Sciatic nerve (tissue), 2 donors: ENCODE data around the gene PTPRN2. TPM values are rescaled to one million over a fixed set of nuclear protein-coding genes. Genes with fewer than 3 reads are reported as not detected.
A peak's percentile ranks its signal among the peaks of the same experiment; 100 is the strongest.
"Not testable (repeated sequence)": the region's sequence is repeated elsewhere in the genome, so short reads cannot be mapped to it uniquely, and the experiment has no call there.

Source experiments
- ATAC-seq: fragments of 200-7000 bp; cut with Tn5 transposase; one replicate; pipeline ENCODE4 v1.9.1; 2020; ENCODE audit warnings: mild to moderate bottlenecking, moderate library complexity
- DNase-seq: peaks from one replicate; pipeline ENCODE4 v3.0.0-alpha.2; 2020; ENCODE audit warnings: low spot score
- intact Hi-C: fragments of 100-400 bp; cut with DNase I; formaldehyde crosslinking; loops from one replicate; pipeline ENCODE4 v1.14.2; 2022
- total RNA-seq: library from RNA; stranded (reverse); fragmentation: NEBNext Ultra II Directional; extraction: Animal tissue kit (Norgen Biotek cat#: 25700); gene quantifications from one replicate; pipeline ENCODE4 v1.2.1, GENCODE V29; 2021
- donor health status: DM: no; HTN: no; CAD: no.
- donor health status: DM: no; HTN: no; CAD: no.

The PTPRN2 gene
- total RNA-seq, 1 donor from 2014 or later, result 12.7 TPM

DNA sequence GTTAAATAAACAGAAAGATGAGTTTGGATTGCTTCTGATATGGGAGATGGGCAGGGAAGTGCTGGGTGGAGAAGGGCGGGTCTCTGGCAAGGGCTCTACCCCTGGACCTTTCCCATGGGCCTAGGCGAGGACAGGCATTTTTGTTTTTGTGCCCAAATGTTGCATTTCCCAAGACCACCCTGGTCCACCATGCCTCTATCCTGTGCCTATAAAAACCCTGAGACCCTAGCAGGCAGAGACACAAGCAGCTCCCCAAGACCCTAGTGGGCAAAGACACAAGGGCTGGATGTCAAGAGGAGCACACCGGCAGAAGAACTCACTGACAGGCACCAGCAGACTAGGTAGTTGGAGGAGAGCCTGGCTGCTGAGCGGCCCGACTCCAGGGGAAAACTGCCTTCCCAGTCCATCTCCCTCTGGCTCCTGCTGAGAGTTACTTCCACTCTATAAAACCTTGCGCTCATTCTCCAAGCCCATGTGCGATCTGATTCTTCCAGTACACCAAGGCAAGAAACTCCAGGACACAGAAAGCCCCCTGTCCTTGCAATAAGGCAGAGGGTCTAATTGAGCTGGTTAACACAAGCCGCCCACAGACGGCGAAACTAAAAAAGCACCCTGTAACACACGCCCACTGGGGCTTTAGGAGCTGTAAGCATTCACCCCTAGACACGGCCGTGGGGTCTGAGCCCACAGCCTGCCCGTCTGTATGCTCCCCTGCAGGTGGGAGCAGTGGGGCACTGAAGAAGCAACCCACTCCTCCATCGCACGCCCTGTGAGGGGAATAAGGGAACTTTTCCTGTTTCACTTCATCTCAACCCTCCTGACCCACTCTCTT is 291.4 kb downstream of the PTPRN2 start:
- ATAC-seq (no peak), DNase-seq (no peak)
- intact Hi-C loops, result no loop called here

DNA sequence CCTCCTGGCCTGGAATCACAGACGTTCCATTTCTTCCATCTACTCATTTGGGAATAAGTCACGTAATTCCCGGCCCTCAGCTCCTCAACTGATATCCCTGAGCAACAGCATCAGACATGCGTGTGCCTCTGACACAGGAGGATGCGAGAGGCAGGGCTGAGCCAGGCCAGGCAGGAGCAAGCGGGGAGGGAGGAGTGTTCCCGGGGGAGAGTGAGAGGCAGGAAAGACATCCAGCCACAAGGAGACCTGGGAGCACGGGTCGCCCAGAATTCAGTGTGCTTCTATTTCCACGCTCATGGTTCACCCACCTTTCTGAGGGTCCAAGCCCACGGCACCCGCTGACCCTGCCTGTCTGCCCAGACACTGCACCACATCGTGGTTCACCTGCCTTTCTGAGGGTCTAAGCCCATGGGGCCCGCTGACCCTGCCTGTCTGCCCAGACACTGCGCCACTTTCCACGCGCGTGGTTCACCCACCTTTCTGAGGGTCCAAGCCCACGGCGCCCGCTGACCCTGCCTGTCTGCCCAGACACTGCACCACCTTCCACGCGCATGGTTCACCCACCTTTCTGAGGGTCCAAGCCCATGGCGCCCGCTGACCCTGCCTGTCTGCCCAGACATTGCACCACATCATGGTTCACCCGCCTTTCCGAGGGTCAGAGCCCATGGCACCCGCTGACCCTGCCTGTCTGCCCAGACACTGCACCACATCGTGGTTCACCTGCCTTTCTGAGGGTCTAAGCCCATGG is 293.0 kb downstream of the PTPRN2 start:
- DNase-seq, intact Hi-C loops, ATAC-seq: not testable (repeated sequence)

DNA sequence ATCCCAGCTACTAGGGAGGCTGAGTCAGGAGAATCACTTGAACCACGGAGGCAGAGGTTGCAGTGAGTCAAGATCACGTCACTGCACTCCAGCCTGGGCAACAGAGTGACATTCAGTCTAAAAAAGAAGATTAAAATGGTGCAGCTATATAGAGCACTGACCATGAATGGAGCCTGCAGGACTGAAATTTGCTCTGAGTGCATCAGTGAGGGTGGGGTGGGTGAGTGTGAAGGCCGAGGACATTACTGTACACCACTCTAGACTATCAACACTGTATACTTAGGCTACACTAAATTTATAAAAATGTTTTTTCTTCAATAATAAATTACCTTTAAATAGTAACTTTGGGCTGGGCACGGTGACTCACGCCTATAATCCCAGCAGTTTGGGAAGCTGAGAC is 294.7 kb downstream of the PTPRN2 start:
- DNase-seq (no peak), ATAC-seq (no peak)
- intact Hi-C loops, result no loop called here

DNA sequence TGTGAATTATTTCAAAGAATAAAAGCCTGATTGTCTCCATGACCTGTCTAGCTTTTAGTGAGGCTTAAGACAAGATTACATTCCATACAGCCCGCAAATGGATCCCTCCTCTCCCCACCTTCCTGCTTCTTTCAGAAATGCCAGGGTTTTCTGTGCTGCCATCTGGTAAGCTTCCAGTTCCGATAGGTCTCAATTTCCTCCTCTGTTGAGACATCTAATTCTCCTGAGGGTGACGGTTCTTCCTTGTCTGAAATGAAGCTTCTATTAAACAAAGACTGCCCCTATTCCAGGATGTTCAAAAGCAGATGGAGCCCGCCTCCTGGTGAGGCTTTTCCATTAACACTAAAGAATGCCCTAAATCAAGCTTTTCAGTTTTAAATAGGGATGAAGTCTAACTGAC is 295.6 kb downstream of the PTPRN2 start:
- intact Hi-C loops, result no loop called here
- no peak for DNase-seq
- ATAC-seq, result no peak

DNA sequence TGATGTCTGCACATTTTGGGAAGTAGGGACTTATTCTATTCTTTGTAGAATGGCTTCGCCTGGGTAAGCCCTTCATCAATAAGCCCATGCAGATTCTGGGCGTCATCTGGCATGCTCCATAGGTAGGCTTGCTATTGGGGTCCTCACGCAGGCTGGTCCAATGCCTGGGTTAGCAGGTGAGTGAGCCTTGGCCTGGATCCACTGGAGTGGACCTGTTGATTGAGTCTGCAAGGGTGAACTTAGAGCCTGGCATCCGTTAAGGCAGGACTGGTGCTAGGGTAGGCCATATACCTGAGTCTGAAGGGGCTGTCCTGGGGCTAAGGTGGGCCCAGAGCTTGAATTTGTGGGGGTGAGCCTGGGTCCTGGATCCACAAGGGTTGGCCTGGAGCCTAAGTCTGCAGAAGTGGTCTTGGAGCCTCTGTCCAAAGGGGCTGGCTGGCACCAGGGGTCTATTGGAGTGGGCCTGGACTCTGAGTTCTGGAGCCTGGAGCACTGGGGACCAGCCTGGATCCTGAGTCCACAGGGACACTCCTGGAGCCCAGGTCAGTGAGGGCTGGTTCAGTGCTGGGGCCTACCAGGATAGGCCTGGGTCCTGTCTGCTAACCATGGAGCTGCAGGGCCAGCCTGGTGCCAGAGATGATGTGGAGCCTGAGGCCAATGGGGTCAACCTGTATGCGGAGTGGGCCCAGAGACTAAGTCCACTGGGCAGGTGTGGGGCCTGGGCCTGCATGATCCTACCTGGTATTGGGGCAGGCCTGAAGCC is 297.7 kb downstream of the PTPRN2 start:
- ATAC-seq, result no peak
- no peak for DNase-seq
- intact Hi-C loops, result no loop called here

DNA sequence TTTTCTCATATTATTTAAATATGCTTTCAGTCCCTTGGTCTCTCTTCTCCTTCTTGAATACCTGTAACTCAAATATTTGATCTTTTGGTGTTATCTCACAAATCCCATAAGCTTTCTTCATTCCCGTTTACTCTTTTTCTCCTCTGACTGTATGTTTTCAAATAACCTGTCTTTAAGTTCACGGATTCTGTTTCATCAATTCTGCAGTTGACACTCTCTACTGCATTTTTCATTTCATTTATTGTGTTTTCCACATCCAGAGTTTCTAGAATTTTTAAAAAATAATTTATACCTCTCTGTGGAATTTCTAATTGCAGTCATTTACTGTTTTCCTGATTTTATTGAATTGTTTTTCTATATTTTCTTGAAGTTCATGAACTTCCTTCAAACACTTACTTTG is 298.4 kb downstream of the PTPRN2 start:
- intact Hi-C loops, result no loop called here
- ATAC-seq, result no peak

DNA sequence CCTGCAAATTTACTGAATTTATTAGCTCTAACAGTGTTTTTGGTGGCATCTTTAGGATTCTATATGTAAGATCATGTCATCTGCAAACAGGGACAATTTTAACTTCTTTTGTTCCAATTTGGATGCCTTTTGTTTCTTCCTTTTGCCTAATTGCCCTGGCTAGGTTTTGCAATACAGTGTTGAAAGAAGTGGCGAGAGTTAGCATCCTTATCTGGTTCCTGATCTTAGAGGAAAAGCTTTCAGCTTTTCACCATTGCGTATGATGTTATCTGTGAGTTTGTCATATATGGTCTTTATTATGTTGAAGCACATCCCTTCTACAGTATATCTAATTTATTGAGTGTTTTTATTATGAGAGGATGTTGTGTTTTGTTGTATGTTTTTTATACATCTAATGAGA is 301.4 kb downstream of the PTPRN2 start:
- intact Hi-C loops, result no loop called here
- no peak for DNase-seq
- ATAC-seq, result no peak

More for the DNA sequence above, 298.4 kb downstream of the PTPRN2 start:
- DNase-seq, result no peak

DNA sequence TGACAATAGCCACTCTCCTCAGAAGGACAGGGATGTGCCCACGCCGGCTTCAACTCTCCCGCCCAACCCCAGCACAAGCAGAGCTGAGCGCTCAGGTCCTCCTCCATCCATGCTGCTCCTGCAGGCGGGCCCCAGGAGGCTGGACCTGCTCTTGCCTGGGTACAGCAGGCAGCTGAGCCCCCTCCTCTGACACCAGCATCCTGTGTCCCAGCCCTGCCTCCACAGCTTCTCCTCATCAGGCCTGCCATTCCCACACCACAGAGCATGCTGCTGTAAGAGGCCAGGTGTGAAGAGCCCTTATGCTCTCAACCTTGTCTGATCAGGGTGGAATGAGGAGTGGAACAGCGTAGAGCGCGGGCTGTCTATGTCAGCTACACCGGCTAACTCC is 302.2 kb downstream of the PTPRN2 start:
- DNase-seq (no peak), ATAC-seq (peak; percentile 51)
- intact Hi-C loops, result no loop called here

DNA sequence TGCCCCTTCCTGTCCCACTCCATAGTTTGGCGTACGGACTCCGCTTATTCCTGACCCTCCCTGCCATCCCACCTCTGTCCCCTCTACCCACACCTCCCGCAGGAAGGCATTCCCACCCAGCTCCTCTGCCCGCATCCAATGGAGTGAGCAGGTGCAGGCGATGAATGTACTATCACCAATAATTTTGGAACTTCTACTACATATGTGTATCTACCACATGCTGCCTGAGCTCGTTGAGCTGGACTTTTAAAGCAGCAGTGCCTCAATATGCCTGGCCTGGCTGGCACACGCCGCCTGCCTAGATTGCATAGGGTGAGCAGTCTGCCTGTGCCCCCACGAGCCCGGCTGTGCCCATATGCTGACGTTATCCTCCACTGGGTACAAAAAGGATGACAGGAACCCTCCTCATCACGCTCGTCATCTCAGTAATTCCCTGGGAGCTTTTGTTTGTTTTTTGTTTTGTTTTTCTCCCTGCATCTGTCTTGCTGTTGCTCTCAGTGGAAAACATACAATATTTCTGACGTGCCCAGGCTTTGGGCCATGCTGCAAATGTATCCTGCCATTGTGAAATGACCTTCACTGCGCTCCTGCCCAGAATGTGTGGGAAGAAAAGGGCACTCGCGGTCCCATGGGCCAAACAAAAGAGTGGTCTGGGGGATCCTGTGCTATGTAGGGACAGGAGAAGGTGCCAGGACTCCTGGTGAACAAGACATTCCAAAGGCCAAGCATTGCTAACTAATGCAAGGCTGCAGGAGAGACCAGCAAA is 302.8 kb downstream of the PTPRN2 start:
- ATAC-seq, result peak; percentile 72
- DNase-seq, result no peak
- intact Hi-C loops, result no loop called here

DNA sequence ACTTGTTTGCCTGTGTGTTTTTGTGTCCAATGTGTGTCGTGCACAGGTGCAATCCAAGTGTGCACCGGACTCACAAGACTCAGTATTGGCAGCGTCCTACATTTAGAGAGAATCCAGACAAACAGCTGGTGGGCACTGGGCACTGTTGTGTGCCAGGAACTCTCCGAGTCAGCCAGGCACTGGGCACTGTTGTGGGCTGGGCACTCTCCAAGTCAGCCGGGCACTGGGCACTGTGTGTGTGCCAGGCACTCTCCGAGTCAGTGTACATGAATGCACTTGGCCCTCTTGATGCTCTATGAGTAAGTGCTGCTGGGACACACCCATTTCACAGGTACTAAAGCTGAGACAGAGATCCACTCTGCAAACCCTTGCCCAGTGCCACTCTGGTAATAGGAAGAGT is 303.5 kb downstream of the PTPRN2 start:
- DNase-seq (no peak), ATAC-seq (peak; percentile 58)
- intact Hi-C loops, result no loop called here

DNA sequence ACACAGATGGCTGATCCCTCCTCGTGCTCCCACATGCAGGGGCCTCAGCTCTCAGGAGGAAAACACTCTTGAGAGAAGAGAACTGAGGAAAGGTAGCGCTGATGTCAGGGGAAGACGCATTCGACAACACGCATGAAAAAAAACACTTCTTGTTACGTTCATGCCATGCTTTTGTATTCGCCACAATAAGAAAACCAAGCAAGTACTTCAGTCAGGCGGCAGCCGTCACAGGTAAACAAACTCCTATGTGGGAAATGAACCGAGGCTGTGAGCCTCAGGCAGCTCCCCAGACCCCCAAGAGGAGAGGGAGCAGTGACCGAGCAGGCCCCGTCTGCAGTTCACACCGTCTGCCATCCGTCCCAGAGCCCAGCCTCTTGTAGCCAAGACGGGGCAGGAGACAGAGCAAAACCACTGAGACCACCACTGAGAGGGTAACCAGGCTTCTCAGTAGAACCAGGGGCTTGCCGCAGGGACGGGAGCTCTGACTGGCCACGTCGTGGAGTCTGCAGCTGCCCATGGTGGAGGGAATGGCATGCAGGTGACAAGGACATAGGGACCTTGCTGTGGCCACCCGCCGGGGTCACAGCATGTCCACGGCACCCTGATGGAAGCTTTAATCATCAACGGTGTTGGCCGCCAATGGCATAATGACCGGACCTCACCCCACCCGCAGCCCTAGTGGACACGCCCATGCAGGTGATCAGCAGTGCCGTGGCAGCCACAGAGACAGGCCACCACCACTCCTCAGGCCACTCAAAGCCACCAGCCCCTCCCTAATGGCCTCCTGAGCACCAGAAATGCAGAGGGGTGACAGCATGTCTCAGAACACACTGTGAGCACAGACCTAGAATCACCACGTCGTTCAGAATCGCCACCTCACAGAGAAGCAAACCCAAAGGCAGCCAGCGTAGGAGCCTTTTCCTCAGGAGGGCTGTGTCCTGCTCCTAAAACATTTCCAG is 304.3 kb downstream of the PTPRN2 start:
- intact Hi-C loops, result no loop called here
- DNase-seq (no peak), ATAC-seq (no peak)

DNA sequence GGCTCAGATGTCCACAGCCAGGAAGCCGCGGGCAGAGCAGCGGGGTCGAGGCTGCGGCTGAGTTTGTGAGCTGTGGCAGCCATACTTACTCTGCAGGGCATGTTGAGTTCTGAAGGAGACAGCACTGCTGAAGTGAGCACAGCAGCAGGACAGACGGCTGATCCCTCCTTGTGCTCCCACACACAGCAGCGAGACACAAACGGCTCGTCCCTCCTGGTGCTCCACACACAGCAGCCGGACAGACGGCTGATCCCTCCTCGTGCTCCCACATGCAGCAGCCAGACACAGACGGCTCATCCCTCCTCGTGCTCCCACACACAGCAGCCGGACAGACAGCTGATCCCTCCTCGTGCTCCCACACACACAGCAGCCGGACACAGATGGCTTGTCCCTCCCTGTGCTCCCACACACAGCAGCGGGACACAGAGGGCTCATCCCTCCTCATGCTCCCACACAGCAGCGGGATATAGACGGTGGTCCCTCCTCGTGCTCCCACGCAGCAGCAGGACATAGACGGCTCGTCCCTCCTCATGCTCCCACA is 305.1 kb downstream of the PTPRN2 start:
- ATAC-seq (peak; percentile 20), DNase-seq (no peak)
- intact Hi-C loops, result no loop called here

DNA sequence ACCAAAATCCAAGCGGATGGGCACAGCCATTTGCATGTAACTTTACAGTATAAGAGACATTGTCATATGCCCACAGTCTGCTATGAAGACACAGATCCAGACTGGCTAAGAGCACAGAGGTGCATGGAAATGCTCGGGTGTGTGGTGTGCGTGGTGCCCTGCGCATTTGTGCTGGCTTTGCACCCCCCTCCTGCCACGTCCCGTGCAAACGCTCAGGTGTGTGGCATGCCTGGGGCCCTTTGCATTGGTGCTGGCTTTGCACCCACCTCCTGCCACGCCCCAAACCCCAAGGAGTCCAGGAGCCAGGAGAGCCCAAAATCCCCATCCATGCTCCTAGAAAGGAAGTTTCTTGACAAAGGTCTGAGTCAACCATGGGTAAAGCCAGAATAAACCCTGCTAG is 306.2 kb downstream of the PTPRN2 start:
- ATAC-seq (no peak), DNase-seq (no peak)
- intact Hi-C loops, result no loop called here

DNA sequence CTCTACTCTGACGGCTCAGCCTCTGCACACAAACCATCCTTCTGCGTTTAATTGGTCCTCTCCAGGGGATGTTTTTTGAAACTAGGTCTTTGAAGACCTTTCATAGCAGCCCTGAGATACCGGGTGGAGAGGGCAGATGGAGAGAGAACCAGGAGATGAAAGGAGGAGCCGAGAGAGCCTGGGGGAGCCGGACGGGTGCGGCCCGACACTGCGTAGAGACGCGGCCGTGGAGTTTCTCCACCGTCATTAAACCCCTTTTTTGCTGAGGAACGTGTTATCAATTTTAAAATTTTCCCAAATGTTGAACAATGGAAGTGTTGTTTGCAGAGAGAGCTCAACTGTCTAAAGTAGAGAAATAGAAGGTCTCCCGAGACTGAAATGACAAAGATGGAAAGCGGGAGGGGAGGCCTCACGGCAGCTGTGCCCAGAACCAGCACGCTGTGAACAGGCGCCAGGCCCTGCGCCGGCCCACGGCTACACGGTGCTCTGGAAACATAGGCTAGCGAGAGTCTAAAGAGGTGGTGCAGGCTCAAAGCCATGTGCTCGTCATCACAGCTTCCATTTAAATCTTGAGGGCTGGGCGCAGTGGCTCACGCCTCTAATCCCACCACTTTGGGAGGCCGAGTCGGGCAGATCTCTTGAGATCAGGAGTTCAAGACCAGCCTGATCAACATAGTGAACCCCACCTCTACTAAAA is 307.0 kb downstream of the PTPRN2 start:
- intact Hi-C loops, result no loop called here
- DNase-seq, result no peak
- no peak for ATAC-seq

DNA sequence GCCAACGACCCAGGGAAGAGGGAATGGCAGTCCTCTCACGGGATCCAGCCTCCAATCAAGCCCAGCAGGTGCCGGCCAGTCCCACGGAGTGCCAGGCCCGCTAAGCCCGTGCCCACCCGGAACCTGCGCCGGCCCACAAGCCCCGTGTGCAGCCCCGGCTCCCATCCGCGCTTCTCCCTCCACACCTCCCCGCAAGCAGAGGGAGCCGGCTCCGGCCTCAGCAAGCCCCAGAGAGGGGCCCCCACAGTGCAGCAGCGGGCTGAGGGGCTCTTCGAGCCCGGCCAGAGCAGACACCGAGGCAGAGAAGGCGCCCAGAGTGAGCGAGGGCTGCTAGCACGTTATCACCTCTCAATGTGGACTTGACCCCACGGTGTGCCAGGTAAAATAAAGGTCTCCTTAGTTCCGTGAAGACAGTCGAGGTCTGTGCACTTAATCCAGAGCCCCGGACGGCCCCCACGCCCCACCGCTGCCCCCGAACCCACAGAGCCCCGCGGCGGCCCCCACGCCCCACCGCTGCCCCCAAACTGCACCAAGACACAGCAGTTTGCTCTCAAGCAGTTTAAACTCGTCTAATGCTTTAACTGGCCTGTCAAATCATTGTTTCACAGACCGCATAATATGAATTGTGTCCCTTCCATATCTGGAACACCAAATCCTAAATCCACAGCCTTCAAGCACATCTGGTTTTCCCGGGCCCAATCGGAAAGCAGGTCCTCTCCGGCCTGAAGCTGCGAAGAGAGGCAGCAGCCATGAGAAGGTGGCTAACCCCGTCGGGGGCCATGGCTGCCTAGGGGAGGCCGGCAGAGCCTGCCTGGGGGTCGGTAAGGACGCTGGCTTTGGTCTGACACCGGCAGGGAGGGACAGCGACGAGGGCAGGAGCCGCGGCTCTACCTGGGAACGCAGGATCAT is 307.8 kb downstream of the PTPRN2 start:
- ATAC-seq, result no peak
- peak; percentile 33 for DNase-seq
- intact Hi-C loops, result no loop called here

DNA sequence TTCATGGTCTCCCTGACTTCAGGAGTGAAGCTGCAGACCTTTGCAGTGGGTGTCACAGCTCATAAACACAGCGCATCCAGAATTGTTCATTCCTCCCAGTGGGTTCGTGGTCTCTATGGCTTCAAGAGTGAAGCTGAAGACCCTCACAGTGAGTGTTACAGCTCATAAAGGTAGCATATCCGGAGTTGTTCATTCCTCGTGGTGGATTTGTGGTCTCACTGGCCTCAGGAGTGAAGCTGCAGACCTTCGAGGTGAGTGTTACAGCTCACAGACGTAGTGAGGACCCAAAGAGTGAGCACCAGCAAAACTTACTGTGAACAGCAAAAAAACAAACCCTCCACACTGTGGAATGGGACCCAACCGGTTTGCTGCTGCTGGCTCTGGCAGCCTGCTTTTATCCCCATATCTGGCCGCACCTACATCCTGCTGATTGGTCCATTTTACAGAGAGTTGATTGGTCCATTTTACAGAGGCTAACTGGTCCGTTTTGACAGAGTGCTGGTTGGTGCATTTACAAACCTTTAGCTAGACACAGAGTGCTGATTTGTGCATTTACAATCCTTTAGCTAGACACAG is 308.8 kb downstream of the PTPRN2 start:
- DNase-seq (no peak), ATAC-seq (no peak)
- intact Hi-C loops, result no loop called here
